NCI-H460 (cell line): ENCODE data around the gene JARID2. TPM values are rescaled to one million over a fixed set of nuclear protein-coding genes. Genes with fewer than 3 reads are reported as not detected.
A peak's percentile ranks its signal among the peaks of the same experiment; 100 is the strongest.

ENCODE experiments used
- DNase-seq: peaks from one replicate; pipeline ENCODE4 v3.0.0-alpha.2; 2016; ENCODE audit warnings: low read depth; ENCODE audit errors: extremely low read depth
- total RNA-seq: library from RNA; depleted of rRNA; stranded (reverse); fragments of >200 nt; shearing (Covaris generic); gene quantifications from 2 replicates; pipeline ENCODE4 v1.2.3, GENCODE V29; 2014

Gene JARID2
- total RNA-seq, 1 experiment from 2014 or later: 3.5 TPM

- DNase-seq: no peak
These were observed 144.2 kb downstream of the JARID2 start for GRCh38 chr6:15389765-15390723.

GRCh38 chr6:15391500-15391899 is 145.6 kb downstream of the JARID2 start:
- no peak for DNase-seq

GRCh38 chr6:15392182-15392581 is 146.3 kb downstream of the JARID2 start:
- DNase-seq: no peak

- DNase-seq: no peak
These were observed 147.7 kb downstream of the JARID2 start for GRCh38 chr6:15393605-15394004.

GRCh38 chr6:15395087-15395486 is 149.2 kb downstream of the JARID2 start:
- DNase-seq: no peak

DNA sequence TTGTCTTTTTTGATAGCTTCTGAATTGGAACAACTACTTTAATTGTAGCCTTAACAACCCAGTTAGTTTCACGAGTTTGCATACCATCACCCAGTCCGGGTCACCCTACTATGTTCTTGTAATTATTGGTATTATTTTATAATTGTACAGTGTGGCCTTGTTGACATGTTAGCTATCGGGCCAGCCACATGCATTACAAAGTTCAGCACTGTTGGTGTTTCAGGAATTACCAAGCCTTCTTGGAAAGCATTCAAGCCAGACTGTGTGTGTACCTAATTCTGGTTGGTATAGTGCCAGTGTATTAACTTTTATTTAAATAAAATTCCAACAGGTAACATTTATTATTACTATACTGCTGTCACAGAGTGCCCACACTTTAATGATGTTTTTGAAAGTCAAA is 150.9 kb downstream of the JARID2 start:
- DNase-seq: no peak

GRCh38 chr6:15398633-15399275 is 152.9 kb downstream of the JARID2 start:
- no peak for DNase-seq

DNA sequence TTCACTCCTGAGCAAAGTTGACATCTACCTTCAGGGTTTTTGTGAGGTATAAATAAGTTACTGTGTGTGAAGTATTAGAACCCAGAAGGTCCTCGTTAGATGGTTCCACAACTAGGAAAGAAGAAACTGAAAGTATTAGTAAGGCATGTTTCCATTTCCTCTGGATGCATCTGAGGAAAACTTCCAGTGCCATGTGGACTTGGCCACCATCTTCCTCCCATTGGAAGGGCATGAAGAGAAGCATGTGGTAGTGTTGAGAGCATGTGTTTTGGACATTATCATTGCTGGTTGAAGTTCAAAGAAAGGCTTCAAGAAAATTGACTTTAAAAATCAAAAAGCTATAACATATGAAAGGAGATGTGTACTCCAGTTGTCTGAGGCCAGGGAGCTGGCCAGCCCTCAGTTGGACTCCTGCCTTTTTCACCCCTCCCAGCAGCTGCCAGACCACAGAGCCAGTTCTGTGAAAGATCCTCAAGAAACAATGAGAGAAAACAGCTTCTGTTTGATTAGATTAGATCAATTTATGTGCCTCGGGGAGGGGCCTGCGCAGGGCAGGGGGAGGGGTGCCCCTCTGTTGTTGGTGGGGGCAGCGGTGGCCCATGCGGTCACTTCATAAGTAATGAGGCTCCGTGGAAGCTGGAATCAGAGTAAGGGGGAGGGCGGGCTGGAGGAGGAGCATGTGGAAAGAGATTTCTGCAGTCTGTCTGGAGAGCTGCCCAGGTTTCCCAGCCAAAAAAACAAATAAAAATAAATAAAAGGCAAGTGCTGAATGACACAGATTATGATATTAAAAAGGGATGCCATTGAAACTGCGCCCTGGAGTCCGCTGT is 154.0 kb downstream of the JARID2 start:
- DNase-seq: no peak

- peak; percentile 49 for DNase-seq
These were observed 154.7 kb downstream of the JARID2 start for GRCh38 chr6:15400572-15401004.

- no peak for DNase-seq
These were observed 155.3 kb downstream of the JARID2 start for GRCh38 chr6:15401120-15401519.

DNA sequence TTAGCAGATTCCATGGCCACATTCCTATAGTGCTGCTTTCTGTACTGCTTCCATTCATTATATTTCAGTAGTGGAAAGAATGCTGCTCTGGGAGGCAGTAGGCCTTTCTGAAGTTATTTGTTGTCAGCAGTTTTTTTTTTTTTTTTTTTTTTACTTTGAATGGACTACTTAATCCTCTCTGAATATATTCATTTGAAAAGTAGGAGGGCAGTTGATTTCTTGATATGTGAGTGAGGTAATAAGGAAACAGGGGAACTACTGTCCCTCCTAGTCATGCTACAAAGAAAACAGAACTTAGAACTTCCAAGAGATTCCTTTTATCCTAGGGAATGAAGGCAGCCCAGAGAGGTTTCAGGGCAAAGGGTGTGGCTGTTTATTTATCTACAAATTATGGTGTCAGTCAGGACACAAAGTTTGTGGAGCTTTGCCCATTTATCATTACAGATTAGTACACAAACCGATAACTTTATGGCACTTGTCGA is 155.9 kb downstream of the JARID2 start:
- no peak for DNase-seq

DNA sequence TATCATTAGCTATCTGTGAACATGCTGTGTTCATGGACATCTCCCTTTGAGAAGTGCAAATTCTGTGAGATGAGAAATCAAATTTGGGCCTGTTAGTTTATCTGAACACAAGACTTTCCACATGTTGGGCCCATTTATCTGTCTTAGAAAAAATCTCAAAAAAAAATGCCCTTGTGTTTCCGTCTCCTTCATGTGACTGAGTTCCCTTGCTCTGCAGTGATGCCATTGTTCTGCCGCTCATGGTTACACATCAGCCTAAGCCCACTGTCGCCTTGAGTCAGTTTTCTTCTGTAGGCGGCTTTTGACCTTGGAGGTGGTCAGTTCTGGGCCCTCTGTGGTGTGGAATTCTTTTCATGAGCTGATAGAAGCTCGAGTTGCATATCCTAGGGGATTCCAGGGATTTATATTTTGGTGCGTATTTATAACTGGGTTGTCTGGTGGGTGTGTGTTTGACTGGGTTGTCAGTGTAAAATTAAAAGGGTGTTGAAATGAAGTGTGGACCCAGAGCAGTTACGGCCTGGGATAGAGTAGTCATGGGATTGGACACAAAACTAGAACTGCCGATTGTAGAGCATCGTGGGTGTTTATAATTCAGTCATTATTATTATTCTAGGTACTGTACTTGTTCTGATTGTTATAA is 156.7 kb downstream of the JARID2 start:
- DNase-seq: no peak

- no peak for DNase-seq
These were observed 157.4 kb downstream of the JARID2 start for GRCh38 chr6:15403094-15403755.

GRCh38 chr6:15404685-15404980 is 158.8 kb downstream of the JARID2 start:
- DNase-seq: no peak

DNA sequence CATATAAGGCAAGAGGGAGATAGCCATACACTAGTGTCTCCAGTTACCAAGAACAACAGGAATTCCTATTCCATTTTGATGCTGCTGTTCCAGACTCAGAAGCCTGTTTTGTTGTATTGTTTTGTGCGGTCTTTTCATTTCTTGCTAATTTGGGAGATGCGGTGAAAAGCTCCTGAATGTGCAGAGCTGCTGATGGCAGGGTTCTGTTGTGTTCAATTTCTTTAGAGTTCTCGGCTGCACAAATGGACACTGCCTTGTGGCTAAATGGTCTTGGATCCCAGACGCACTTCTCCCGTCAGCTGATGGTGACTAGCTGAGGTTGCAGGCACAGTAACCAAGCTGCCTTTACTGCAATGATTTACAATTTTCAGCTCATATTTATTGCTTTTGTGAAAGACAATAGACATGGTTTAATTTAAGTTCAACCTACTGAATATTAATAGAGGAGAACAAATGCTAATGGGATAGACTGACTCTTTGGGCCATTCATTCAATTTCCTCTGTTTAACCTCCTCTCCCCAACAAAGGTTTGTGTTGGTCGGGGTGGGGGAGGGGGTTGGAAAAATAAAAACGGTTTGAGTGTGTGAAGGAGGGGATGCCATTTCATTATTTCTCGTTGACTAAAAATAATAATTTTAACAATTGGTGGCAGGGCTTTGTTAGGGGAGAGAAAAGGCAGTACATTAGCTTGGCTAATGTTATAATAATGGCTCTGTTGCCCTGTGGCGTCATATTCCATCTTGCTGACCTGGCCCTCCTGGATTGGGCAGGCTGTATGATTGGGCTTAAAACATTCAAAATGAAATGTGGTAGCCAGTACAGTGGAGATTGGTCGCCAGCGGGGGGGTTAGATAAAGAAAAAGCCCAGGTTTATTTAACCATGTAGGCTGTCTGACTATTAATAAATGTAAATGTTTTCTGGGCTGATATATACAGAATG is 159.5 kb downstream of the JARID2 start:
- no peak for DNase-seq

DNA sequence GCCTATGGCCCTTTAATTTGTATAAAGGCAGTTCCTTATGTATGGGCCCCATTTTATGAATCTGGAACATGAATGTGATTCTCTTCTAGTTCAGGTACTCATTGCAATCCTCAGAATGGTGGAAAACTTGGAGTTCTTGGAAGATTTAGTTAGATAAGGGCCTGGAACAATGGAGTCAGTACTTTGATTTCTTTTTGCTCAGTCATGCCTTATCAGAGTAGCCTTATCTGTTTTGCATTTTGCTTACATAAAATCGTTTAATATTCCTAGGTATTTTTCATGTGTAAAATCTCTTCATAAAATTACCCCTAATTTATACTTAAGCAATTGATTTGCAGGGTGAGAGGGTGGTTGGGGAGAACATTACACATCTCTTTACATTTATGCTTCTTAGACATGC is 160.6 kb downstream of the JARID2 start:
- DNase-seq: no peak

GRCh38 chr6:15408008-15408407 is 162.1 kb downstream of the JARID2 start:
- no peak for DNase-seq

- no peak for DNase-seq
These were observed 162.9 kb downstream of the JARID2 start for GRCh38 chr6:15408758-15409157.
